GM20431 (cell line): Measurements from ENCODE around the gene LENG9.

Experiments used
- in situ Hi-C: fragments of 300-500 bp; cut with MseI, MboI; formaldehyde crosslinking; loops from one replicate; pipeline ENCODE4 v1.15.0; 2020; ENCODE audit warnings: low sequenced_read_pairs; ENCODE audit not compliant: unreplicated experiment

The LENG9 gene

DNA sequence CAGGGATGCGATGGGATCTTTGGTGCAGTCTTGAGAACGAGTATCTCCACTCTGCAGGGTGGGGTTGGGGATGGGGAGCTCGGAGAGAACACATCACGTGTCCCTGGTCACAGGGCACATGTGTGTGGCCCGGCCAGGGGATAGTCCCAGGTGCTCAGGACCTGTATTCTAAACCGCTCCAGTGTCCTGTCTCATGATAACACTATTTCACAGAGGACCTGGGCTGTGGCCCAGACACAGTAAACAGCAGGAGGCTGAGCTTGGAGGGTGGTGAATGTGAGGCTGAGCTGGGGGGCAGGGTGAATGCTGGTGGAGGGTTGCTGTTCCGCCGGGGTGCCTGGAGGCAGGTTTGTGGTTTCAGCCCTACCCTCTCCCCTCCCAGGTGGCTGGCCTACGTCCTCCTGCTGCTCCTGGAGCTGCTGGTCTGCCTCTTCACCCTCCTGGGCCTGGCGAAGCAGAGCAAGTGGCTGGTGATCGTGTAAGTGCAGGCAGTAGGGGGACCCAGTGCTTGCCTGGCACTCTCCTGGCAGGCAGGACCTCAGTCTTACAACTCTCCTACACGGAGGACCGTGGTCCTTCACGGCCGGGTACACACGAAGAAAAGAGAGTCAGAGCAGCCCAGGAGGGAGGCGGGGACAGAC, 37.2 kb downstream of the LENG9 start:
- in situ Hi-C loops, result no loop called here

DNA sequence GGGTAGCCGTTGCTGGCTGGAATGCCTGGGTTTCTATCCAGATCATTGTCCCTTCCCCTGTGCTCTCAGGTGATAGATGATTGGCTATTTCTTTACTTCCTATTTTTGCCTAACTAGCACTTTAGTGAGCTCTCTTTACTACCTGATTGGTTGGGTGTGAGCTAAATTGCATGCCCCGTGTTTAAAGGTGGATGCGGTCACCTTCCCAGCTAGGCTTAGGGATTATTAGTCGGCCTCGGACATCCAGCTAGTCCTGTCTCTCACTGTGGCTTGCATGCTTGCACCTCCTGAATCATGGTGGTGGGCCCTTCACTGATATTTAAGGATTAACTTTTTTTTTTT, 38.2 kb downstream of the LENG9 start:
- in situ Hi-C loops, result no loop called here

DNA sequence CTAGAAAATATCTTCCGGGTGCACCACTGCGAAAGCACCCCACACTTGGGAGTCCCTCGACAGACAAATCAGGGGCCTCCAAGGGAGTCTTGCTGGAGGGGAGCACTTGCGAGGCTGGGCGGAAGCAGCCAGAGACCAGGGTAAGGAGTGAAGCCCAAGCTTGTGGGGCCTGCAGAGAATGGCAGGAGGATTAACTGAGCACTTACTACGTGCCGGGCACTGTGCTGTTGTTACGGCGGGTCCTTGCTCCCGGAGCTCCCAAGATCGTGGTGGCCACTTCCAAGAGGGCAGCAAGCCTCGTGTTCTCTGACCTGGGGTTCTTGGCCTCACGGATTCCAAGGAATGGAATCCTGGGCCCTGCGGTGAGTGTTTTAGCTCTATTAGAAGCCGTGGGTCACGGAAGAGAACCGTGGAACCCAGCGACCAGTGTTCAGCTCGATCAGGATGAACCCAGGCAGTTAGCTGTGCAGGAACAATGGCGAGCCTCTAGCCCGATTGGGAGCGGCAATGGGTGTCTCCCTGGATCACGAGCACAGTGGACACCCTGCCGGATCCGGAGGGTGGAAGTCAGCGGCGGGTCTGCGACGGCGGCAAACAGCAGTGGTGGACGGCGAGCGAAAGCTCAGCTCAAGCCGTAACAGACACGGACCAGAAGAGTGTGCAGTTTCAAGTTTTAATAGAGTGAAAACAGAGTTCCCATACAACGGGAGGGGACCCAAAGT, 38.8 kb downstream of the LENG9 start:
- in situ Hi-C loops, result no loop called here

DNA sequence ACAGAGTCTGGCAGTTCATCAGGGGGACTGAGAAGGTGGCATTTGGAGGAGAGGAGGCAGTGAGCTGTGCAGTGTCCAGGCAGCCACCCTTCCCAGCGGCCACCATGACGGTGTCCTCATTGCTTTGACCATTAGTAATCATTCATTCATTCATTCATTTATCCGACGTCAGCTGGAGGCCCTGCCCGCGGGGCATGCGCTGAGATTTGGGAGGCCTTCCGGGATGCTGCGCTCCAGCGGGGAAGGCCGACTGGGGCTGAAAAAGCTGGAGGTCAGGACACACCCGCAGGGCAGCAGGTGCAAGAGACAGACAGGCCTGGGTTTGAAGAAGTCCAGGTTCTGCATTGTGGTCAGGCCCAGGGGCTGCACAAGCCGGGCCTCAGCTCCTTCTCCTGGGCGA, 39.4 kb downstream of the LENG9 start:
- in situ Hi-C loops, result no loop called here

DNA sequence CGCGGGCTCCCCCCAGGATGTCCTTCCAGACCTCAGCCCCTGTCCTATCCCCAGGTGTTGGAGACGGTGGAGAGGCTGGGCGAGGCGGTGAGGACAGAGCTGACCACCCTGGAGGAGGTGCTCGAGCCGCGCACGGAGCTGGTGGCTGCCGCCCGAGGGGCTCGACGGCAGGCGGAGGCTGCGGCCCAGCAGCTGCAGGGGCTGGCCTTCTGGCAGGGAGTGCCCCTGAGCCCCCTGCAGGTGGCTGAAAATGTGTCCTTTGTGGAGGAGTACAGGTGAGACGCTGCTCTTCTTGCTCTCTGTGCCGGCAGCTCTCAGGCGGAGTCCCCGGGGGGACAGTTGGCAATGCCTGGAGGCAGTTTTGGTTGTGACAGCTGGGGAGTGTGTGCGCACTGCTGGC, 41.4 kb downstream of the LENG9 start:
- in situ Hi-C loops, result no loop called here

DNA sequence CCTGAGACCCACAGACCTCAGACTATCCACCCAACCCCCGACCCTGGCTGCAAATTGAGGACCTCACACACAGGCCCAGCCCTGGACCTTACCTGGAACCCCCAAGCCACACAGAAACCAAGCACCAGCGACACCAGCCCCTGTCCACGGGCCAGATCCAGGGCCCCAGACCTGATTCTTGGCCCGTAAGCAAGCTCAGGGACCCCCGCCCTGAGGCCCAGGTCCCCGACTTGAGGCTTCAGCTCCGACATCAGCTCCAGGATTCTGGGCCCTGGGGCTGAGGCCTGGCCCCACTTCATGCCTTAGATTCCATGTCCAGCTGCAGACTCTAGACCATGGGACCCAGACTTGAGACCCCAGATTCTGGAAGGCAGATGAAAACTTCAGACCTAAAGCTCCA, 42.1 kb downstream of the LENG9 start:
- in situ Hi-C loops, result no loop called here

DNA sequence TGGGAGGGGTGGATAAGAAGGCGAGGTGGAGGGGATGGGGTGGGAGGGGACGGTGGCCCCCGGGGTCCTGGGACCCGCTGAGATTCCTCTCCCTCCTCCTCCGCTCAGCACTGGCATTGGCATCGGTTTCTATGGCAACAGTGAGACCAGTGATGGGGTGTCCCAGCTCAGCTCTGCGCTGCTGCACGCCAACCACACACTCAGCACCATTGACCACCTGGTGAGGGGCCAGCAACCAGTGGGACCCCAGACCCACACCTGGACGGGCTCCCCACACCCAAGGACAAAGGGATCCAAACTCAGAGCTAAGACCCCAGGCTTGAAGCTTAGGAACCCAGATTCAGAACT, 42.4 kb downstream of the LENG9 start:
- in situ Hi-C loops, result no loop called here

DNA sequence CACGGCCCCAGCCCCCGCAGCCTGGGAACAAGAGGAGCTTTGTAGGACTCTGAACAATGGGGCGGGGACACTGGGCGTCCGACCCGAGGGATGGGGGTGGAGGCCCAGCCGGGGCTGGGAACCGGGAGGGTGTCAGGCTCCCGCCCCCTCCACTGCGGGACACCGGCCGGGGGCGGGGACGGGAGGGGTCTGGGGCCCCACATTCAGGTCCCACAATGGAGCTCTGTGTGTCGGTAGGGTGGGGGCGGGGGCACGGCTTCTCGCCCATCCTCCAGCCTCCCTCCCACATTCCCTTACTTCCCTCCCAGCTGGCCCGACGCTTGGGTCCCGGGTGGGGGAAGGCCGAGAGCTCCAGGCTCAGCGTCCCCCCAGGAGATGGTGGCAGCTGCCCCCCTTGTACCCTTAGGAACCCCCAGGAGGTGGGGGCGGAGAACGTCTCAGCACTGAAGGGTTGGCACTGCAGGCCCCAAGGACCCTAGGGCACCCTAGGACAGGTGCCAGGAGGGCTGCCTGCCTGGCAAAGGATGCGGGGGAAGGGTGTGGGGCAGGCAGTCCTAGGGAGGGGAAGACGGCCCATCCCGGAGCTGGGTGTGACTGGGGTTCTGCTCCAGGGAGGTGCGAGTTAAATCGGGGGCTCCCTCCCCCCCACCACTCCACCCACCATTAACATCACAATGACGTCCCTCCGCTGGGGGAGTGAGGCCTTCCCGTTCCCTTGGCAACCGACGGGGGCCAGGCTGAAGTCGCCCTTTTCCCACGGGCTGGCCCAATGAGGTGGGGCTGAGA, 43.0 kb downstream of the LENG9 start:
- in situ Hi-C loops, result no loop called here

DNA sequence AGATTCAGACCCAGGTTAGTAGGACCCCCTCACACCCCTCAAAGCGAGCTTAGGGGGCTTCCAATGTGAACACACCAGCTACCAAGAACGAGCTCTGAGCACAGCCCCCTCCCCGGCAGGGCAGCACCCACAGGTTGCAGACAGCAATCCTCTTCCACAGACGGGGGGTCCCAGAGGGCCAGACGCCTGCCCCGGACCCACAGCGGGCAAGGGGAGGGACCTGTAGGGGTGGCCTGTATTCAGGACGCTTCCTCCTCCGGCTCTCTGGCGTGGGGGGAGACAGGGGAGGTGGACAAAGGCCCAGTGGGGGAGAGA, 43.6 kb downstream of the LENG9 start:
- in situ Hi-C loops, result no loop called here

DNA sequence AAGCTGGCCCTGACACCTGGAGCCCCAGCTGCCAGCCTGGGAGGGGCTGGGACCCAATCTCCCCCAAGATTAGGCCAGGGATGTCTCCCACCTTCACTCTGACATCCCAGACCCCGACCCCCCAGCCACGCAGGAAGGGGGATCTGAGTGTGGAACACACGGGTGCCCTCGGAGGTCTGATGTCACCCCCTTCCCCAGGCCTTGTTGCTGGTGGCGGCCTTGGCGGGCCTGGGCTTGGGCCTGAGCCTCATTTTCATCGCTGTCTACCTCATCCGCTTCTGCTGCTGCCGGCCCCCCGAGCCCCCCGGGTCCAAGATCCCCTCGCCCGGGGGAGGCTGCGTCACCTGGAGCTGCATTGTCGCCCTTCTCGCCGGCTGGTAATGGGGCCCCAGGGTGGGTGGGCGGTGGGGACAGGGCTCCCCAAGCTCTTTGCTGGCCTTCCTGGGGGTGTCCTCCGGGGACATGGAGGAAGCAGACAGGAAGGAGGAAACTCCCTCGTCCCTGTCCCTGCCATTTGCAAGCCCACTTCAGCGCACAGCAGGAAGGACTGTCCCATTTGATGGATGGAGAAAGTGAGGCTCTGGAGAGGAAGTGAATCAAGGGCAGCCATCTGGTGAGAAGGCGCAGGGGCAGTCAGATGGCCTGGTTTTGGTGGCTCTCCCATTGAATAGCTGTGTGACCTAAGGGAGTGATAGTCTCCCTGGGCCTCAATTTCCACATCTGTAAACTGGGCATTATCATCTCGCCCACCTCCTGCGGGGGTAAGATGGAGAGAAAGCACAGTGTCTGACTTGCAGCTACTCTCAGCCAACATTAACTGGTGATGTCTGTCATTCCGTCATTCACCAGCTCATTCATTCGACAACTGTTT, 44.4 kb downstream of the LENG9 start:
- in situ Hi-C loops, result no loop called here

DNA sequence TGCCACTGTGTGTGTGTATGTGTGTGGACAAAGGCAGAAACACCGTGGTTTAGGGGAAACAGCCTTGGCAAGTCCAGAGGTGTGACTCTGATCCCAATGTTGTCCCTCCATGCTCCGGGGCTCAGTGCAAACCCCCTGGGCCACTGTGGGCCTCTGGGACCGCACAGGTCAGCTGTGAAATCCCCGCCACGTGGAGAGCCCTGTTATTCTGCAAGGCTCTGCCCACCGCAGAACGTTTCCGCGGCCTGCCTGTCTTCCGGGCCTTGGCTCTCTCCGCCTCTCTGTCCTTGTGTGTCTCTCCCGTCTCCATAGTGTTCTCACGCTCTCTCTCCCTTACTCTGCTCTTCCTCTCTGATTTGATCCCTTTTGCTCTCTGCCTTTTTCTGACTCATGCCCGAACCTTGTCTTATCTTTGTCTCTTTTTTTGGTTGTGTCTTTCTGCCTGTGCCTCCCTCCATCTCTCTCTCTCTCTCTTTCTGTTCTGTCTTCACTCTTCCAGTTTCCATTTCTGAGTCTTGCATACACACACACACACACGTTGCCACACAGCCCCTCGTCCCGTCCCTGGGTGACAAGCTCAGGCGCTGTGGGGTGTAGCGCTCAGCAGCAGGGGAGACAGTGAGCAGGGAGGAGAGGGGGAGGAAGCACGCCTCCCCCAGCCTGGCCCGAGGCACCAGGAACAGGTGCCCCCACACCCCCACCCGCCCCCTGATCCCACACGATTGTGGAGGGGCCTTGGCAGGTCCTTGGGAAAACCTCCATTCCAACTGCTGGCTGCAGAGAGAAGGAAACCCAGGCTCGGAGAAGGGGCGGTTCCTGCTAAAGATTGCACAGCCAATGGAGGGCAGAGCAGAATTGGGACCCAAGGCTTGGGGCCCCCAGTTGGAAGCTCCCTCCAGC, 45.3 kb downstream of the LENG9 start:
- in situ Hi-C loops, result no loop called here

DNA sequence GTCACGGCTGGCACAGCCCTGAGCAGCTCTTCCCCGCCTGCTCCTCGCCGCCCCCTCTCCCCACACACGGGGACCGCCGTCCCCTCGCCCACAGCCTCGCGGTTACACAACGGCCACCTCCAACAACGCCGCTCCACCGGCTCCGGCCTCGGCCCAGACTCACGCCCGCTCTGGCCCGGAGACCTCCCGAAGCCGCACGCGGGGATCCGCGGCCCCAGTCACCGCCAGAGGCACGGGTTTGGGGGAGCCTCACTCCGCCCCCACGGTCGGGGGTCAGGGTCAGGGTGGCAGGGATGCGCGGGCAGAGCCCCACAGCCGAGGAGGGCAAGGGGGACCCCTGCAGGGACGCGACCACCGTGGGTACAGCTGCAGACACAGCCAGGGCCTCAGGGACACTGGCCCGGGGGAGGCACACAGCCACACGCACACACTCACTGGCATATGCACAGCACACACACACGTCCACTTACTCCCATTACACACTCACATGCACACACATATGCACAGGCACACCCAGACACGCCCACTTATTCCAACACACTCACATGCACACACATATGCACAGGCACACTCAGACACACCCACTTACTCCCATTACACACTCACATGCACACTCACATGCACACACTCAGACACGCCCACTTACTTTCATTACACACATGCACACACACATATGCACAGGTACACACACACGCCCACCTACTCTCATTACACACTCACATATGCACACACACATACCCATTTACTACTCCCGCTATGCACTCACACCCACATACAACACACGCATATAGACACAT, 46.7 kb downstream of the LENG9 start:
- in situ Hi-C loops, result no loop called here

DNA sequence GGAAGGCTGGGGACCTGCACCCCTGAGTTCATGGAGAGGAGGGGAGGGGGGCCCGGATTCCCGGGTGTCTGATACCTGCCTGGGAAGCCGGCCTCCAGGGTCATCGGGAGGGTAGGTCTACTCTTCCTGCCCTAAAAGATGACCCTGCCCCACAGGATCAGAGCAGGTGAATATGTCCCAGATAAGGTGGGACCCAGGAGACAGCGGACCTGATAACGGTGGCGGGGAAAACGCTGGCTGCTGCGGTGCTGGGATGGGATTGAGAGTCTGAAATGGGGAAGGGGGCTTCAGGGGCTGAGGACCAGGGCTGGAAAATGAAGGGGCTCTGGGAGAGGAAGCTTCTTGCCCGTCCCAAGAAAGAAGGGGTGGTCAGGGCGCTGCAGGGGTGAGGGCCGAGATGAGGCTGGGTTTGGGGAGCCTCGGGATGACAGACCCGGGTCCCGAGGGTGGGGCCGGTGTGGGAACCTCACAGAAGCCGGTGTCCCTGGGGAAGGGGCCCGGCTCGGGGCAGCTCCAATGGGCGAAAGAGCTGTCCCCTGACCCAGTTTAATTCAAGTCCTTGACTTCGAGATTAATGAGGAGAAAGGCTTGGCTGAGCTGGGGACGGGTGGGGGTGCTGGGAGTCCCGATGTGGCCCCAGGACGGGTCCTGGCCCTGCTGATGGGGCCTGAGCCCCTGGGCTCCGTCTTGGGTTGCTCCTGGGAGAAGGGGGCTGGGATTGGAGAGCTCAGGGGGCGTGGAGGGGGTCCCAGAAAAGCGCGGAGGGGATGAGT, 47.5 kb downstream of the LENG9 start:
- in situ Hi-C loops, result no loop called here

DNA sequence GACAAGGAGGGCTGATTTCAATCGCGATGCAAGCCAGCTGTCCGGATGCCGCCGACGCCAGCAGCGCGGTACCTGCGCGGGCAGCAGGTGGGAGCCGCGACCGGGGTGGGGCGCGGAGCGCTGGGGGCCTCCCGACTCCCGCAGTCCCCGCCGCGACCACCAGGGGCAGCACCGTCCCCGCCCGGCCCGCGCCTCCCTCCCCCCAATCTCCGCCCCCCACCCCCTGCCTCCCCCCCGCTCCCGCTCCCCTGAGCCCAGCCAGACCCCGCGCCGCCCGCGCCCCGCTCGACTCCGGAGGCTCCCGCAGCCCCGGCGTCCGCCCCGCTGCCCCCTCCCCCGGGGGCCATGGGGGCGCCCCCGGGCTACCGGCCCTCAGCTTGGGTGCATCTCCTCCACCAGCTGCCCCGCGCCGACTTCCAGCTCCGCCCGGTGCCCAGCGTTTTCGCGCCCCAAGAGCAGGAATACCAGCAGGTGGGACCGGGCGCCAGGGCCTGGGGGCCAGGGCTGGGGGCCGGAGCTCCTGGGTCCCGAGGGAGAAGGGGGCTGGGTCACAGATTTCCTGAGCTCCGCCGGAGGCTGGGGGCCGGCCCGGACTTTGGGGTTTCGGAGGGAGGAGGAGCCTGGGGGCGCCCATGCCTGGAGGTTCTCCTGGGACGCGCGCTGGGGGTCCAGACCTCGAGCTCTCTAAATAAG, 48.2 kb downstream of the LENG9 start, which contains the start of gene TTYH1:
Gene TTYH1, plus strand, starts transcription at position 257 of the 693 bp plus-strand sequence. Its CDS starts 89 bp downstream, at position 346.
- in situ Hi-C loops, result no loop called here

DNA sequence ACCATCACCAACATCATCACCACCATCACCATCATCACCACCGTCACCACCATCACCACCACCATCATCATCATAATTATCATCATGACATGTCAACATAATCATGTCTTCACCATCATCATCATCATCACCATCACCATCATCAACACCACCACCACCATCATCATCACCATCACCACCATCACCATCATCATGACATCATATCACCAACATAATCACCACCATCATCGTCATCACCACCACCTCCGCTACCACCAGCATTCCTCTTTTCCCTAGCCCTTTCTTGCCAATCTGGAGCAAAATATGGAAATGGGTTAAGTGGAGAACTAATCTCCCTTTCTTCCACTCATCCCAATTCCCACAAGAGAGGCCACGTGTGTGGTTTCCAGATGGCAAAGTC, 49.4 kb downstream of the LENG9 start:
- in situ Hi-C loops, result no loop called here

DNA sequence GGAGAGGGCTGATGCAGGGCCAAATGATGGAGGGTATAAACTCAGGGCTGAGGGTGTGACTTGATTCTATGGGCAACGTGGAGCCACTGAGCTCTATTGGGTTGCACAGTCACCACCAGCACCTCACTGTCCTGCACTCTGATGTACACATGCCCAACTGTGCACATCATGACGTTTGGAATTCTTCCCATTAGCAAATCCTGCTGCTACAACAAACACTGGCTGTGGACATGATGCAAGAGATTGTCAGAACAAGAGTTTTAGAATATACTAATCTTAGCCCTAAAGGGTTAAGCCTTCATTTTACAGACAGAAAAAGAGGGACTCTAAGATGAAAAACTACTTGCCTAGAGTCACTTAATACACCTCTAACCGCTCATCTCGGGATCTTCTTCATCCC, 50.7 kb downstream of the LENG9 start:
- in situ Hi-C loops, result no loop called here
